GM19324 (cell line): Measurements from ENCODE around the gene XKR7.

Experiments
- ATAC-seq: cut with Tn5 transposase; IDR thresholded peaks from one replicate; pipeline ENCODE4 v1.9.1; 2021; ENCODE audit warnings: mild to moderate bottlenecking, moderate library complexity; ENCODE audit not compliant: unreplicated experiment, low FRiP score

XKR7 gene

GRCh38 chr20:31974951-31975487, 7.1 kb downstream of the XKR7 start:
- ATAC-seq = no peak

- no peak for ATAC-seq
These were observed 7.9 kb downstream of the XKR7 start for GRCh38 chr20:31975874-31976273.

GRCh38 chr20:31977080-31977479, 9.1 kb downstream of the XKR7 start:
- no peak for ATAC-seq

- no peak for ATAC-seq
These were observed 11.9 kb downstream of the XKR7 start for GRCh38 chr20:31979713-31980426.

GRCh38 chr20:31981784-31982183, 13.8 kb downstream of the XKR7 start:
- no peak for ATAC-seq

GRCh38 chr20:31984981-31985471, 17.1 kb downstream of the XKR7 start:
- ATAC-seq = no peak

GRCh38 chr20:31987744-31988143, 19.8 kb downstream of the XKR7 start:
- no peak for ATAC-seq

- no peak for ATAC-seq
These were observed 20.6 kb downstream of the XKR7 start for GRCh38 chr20:31988430-31989015.

GRCh38 chr20:31989030-31989645, 21.2 kb downstream of the XKR7 start:
- no peak for ATAC-seq

GRCh38 chr20:31990641-31991338, 22.8 kb downstream of the XKR7 start:
- no peak for ATAC-seq

GRCh38 chr20:31991339-31991705, 23.4 kb downstream of the XKR7 start:
- no peak for ATAC-seq

- no peak for ATAC-seq
These were observed 24.1 kb downstream of the XKR7 start for GRCh38 chr20:31992086-31992485.

- no peak for ATAC-seq
These were observed 29.0 kb downstream of the XKR7 start for GRCh38 chr20:31996996-31997395.

GRCh38 chr20:31998246-31998645, 30.3 kb downstream of the XKR7 start:
- ATAC-seq = no peak

GRCh38 chr20:32003325-32003724, 35.4 kb downstream of the XKR7 start:
- no peak for ATAC-seq

GRCh38 chr20:32004963-32005362, 37.0 kb downstream of the XKR7 start:
- no peak for ATAC-seq

- ATAC-seq = no peak
These were observed 38.1 kb downstream of the XKR7 start for GRCh38 chr20:32006053-32006452.

- no peak for ATAC-seq
These were observed 39.2 kb downstream of the XKR7 start for GRCh38 chr20:32006841-32007786.

- no peak for ATAC-seq
These were observed 40.1 kb downstream of the XKR7 start for GRCh38 chr20:32007787-32008616.
